HCT116 (cell line): ENCODE measurements around the gene TMEM217. TPM values are rescaled to one million over a fixed set of nuclear protein-coding genes. Genes with fewer than 3 reads are reported as not detected.

ENCODE experiments used
- ATAC-seq: fragments of 200-7000 bp; cut with Tn5 transposase; 2 replicates; pipeline ENCODE4 v1.9.1; 2020; ENCODE audit warnings: mild to moderate bottlenecking, moderate library complexity
- BruUV-seq: library from RNA; stranded (reverse); fragments of 400-500 nt; replicated peaks from 2 replicates; lab custom pipeline; 2021; lab: Mats Ljungman, UMichigan
- CTCF ChIA-PET: fragments of 300-600 bp; sonication (Branson Sonifier 250); formaldehyde crosslinking; loops from one replicate; lab custom pipeline; 2021; ENCODE audit warnings: antibody characterized with exemption; lab: Charles Lee
- POLR2A ChIA-PET: fragments of 300-600, 350-600 bp; sonication (Branson Sonifier 250); formaldehyde crosslinking; loops from one replicate; lab custom pipeline; 2021; ENCODE audit warnings: antibody characterized with exemption; lab: Charles Lee
- RAD21 ChIA-PET, 2 experiments: fragments of 300-600 bp; sonication (Branson Sonifier 250); formaldehyde crosslinking; loops; one replicate each; lab custom pipeline; 2023; ENCODE audit warnings: low total read pairs in 2 of 2; ENCODE audit not compliant: uncharacterized antibody in 2 of 2, unreplicated experiment in 2 of 2, low non-redundant PET in 1 of 2; lab: Charles Lee
- DNase-seq: peaks from one replicate; pipeline ENCODE4 v3.0.0-alpha.2; 2010; ENCODE audit warnings: low read depth, low spot score
- H2AFZ ChIP-seq: fragments of 200-600 bp; shearing (Covaris generic), sonication (generic); 2 replicates; pipeline ENCODE4 v1.6.1; 2017; ENCODE audit warnings: low read depth, mixed run types, mixed read lengths, antibody characterized with exemption, low read length; ENCODE audit not compliant: poor library complexity, severe bottlenecking
- H3K27ac ChIP-seq: 2 replicates; pipeline ENCODE4 v1.5.1; 2012; ENCODE audit warnings: low read depth, low read length
- H3K27me3 ChIP-seq: fragments of 200-600 bp; sonication (generic); 2 replicates; pipeline ENCODE4 v1.6.1; 2016; ENCODE audit warnings: mixed run types, low read length, mixed read lengths; ENCODE audit not compliant: insufficient read depth
- H3K36me3 ChIP-seq, 2 experiments: fragments of 200-500 bp in 1 of 2; fragments of 200-600 bp in 1 of 2; sonication (Bioruptor generic) in 1 of 2; sonication (generic) in 1 of 2; 2 replicates each; pipeline versions ENCODE4 v1.5.1 to v1.6.1; 2014 to 2016; ENCODE audit warnings: low read length in 2 of 2, inconsistent platforms in 1 of 2, mixed read lengths in 1 of 2, mixed run types in 1 of 2; ENCODE audit not compliant: insufficient read depth in 2 of 2, control insufficient read depth in 1 of 2
- H3K4me1 ChIP-seq, 2 experiments: fragments of 200-600 bp in 1 of 2; sonication (generic) in 1 of 2; 2 replicates each; pipeline versions ENCODE4 v1.5.1 to v1.6.1; 2012 to 2017; ENCODE audit warnings: low read length in 2 of 2, inconsistent platforms in 1 of 2, mild to moderate bottlenecking in 1 of 2, mixed read lengths in 1 of 2, mixed run types in 1 of 2, moderate library complexity in 1 of 2; ENCODE audit not compliant: insufficient read depth in 2 of 2, control insufficient read depth in 1 of 2
- H3K4me2 ChIP-seq: fragments of 200-600 bp; sonication (generic); 2 replicates; pipeline ENCODE4 v1.6.1; 2017; ENCODE audit warnings: mixed run types, low read length, mixed read lengths
- H3K4me3 ChIP-seq, 2 experiments: fragments of 200-600 bp in 1 of 2; sonication (generic) in 1 of 2; replicated peaks in 1 of 2; 2 replicates each; pipeline ENCODE4 v1.5.1; 2011 to 2016; ENCODE audit warnings: low read length in 2 of 2, control low read depth in 1 of 2, low read depth in 1 of 2, mild to moderate bottlenecking in 1 of 2, mixed read lengths in 1 of 2, mixed run types in 1 of 2
- H3K79me2 ChIP-seq: fragments of 200-600 bp; sonication (generic); 2 replicates; pipeline ENCODE4 v1.6.1; 2017; ENCODE audit warnings: mild to moderate bottlenecking, mixed run types, low read length, moderate library complexity, mixed read lengths; ENCODE audit not compliant: insufficient read depth
- H3K9ac ChIP-seq: fragments of 200-600 bp; sonication (generic); 2 replicates; pipeline ENCODE4 v1.6.1; 2016; ENCODE audit warnings: low read length, mixed read lengths
- H3K9me2 ChIP-seq: fragments of 200-600 bp; sonication (generic), shearing (Covaris generic); 2 replicates; pipeline ENCODE4 v1.6.1; 2017; ENCODE audit warnings: mixed run types, mild to moderate bottlenecking, moderate library complexity; ENCODE audit not compliant: insufficient read depth
- H3K9me3 ChIP-seq, 2 experiments: fragments of 200-500 bp in 1 of 2; fragments of 200-600 bp in 1 of 2; sonication (Bioruptor generic) in 1 of 2; sonication (generic) in 1 of 2; 2 replicates each; pipeline ENCODE4 v1.6.1; 2014 to 2017; ENCODE audit warnings: low read length in 2 of 2, mixed read lengths in 2 of 2, inconsistent platforms in 1 of 2, low read depth in 1 of 2, mild to moderate bottlenecking in 1 of 2, mixed run types in 1 of 2, moderate library complexity in 1 of 2; ENCODE audit not compliant: control insufficient read depth in 1 of 2, insufficient read depth in 1 of 2
- H4K20me1 ChIP-seq: fragments of 200-600 bp; sonication (generic), shearing (Covaris generic); 2 replicates; pipeline ENCODE4 v1.6.1; 2017; ENCODE audit warnings: mixed run types, mild to moderate bottlenecking, moderate library complexity; ENCODE audit not compliant: insufficient read depth
- CTCF ChIP-seq, 3 experiments: fragments of 200-600 bp in 1 of 3; sonication (generic) in 1 of 3; IDR thresholded peaks in 2 of 3; conservative IDR thresholded peaks in 1 of 3; 2 replicates each; pipeline ENCODE4 v1.5.1; 2012 to 2017; ENCODE audit warnings: low read depth in 2 of 3, low read length in 2 of 3, antibody characterized with exemption in 1 of 3, borderline replicate concordance in 1 of 3, control low read depth in 1 of 3, mild to moderate bottlenecking in 1 of 3, mixed read lengths in 1 of 3, mixed run types in 1 of 3, moderate library complexity in 1 of 3; ENCODE audit not compliant: insufficient read depth in 1 of 3
- EGR1 ChIP-seq: IDR thresholded peaks from 2 replicates; pipeline ENCODE4 v1.6.1; 2012; ENCODE audit warnings: low read depth
- EZH2phosphoT487 ChIP-seq: fragments of 200-600 bp; IDR thresholded peaks from 2 replicates; pipeline ENCODE4 v1.6.1; 2018; ENCODE audit warnings: antibody characterized with exemption, borderline replicate concordance
- FOSL1 ChIP-seq: IDR thresholded peaks from 2 replicates; pipeline ENCODE4 v1.6.1; 2012; ENCODE audit warnings: low read depth
- JUND ChIP-seq: IDR thresholded peaks from 2 replicates; pipeline ENCODE4 v1.6.1; 2012
- POLR2A ChIP-seq: IDR thresholded peaks from 2 replicates; pipeline ENCODE4 v1.7.0; 2011; ENCODE audit warnings: borderline replicate concordance; ENCODE audit not compliant: insufficient read depth, insufficient read length; ENCODE audit errors: extremely low read depth
- RAD21 ChIP-seq: IDR thresholded peaks from 2 replicates; pipeline ENCODE4 v1.6.1; 2012; ENCODE audit warnings: low read depth, mild to moderate bottlenecking
- SP1 ChIP-seq: IDR thresholded peaks from 2 replicates; pipeline ENCODE4 v1.6.1; 2012; ENCODE audit warnings: low read depth
- TCF7L2 ChIP-seq: IDR thresholded peaks from 2 replicates; pipeline ENCODE4 v1.7.0; 2011; ENCODE audit warnings: borderline replicate concordance, inconsistent platforms; ENCODE audit not compliant: insufficient read depth, insufficient read length; ENCODE audit errors: extremely low read depth
- ZNF274 ChIP-seq: fragments of 200-500 bp; sonication (Bioruptor generic); IDR thresholded peaks from 2 replicates; pipeline ENCODE4 v1.6.1; 2014; ENCODE audit warnings: mild to moderate bottlenecking, low read depth, low read length, inconsistent platforms
- intact Hi-C: fragments of 100-400 bp; cut with micrococcal nuclease; formaldehyde crosslinking; loops from 2 replicates; pipeline ENCODE4 v1.10.0; 2022
- total RNA-seq: library from RNA; stranded (reverse); gene quantifications from one replicate; pipeline ENCODE4 v1.2.1, GENCODE V29; 2021; ENCODE audit not compliant: unreplicated experiment
- TF ChIP-seq, protein P1 (sequence below): IDR thresholded peaks from 2 replicates; pipeline ENCODE4 v1.6.1; 2012

TMEM217 gene
- total RNA-seq, 1 experiment from 2014 or later = 0.98 TPM

DNA sequence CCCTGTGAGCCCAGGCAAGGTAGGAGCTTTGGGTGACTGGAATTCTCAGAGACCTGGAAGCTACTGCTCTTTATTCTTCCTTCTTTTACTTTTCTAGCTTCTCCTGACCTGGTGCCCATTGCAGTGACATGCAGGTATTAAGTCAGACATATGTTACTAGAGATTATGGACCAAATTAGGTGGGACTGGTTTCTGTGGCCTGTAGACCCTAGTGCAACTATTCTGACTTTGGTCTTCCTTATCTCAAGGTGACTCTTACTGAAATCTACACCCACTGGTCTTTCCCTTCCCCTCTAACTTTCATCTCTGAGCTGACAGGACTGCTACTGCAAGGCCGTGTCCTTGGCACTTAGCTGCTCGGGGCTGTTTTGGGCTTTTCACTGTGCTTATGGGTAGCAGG is 24.4 kb upstream of the TMEM217 start:
- Histone ChIP-seq H4K20me1 (no peaks in the 10 kb centered on the region), H3K9ac (no peak overlapping the region), H3K27ac (no peak overlapping the region), H3K79me2 (no peaks in the 10 kb centered on the region), H3K4me1 (no peaks in the 10 kb centered on the region), H3K36me3 (peaks cover 12 to 28% of the 10 kb centered on the region in 2 experiments), H3K4me3 (no peak overlapping the region), H3K9me3 (no peaks in the 10 kb centered on the region), H2AFZ (no peak overlapping the region), H3K4me2 (no peak overlapping the region), H3K27me3 (no peaks in the 10 kb centered on the region), H3K9me2 (no peaks in the 10 kb centered on the region)
- no peak for ATAC-seq
- TF ChIP-seq EZH2phosphoT487 (no peak), RAD21 (no peak), TCF7L2 (no peak), EGR1 (no peak), SP1 (no peak), JUND (no peak), FOSL1 (no peak)
- TF ChIP-seq, protein P1, sequence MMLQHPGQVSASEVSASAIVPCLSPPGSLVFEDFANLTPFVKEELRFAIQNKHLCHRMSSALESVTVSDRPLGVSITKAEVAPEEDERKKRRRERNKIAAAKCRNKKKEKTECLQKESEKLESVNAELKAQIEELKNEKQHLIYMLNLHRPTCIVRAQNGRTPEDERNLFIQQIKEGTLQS = no peak
- no peak for DNase-seq
- CTCF ChIA-PET = no interaction called here
- intact Hi-C loops = no loop called here
- POLR2A ChIA-PET = no interaction called here
- RAD21 ChIA-PET = no interaction called here
- BruUV-seq = no TSS peak

DNA sequence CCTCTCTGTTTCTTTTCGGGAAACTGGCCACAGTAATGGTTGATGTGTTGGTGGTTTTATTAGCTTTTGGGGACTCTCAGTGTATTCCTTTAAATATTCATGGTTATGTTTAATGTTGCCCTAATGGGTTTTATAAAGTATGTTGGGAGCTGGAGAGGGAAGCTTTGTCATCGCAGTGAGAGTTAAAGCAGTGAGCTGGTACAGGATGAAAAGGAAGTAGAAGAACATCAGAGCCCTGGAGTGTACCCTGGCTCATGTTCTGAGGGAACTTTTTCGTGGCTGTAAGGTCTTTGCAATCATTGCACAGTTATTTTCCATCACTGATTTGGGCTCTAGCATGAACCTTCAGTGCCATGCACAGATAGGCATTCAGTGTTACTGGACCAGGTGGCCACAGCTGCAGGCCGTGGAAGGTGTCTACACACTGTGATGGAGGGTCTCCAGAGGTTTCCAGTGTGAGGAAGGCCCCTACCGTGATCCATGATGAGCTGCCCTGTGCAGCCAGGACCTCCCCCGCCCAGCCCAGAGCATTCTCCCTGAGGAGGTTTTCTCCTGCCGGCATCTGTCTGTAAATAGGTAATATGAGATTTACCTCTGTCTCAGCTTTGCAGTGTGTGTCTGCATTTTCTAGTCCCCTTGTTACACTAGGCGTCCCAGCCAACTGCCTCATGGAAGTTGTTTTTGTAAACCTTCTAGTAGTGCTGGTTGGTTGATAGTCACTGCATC is 22.4 kb upstream of the TMEM217 start:
- H3K9me2 ChIP-seq = no peaks in the 10 kb centered on the region
- H3K9ac ChIP-seq = no peak overlapping the region
- no TSS peak for BruUV-seq
- no peak for DNase-seq
- peaks cover 12 to 20% of the 10 kb centered on the region in 2 experiments; a peak in 3 of 4 replicates for H3K36me3 ChIP-seq
- ChIA-PET CTCF (no interaction called here), RAD21 (no interaction called here), POLR2A (no interaction called here)
- H2AFZ ChIP-seq = no peak overlapping the region
- H3K9me3 ChIP-seq = no peaks in the 10 kb centered on the region
- H3K27ac ChIP-seq = no peak overlapping the region
- intact Hi-C loops = no loop called here
- H3K4me1 ChIP-seq = no peaks in the 10 kb centered on the region
- TF ChIP-seq EZH2phosphoT487 (no peak), JUND (no peak), POLR2A (no peak), ZNF274 (no peak), RAD21 (no peak), CTCF (IDR thresholded peaks at IDR 0.05 in 2 of 3, conservative IDR thresholded peaks at IDR 0.05 in 1 of 3; ENCODE audit: borderline replicate concordance in 1 of 3, insufficient read depth in 1 of 3, low read depth in 2 of 3, low read length in 2 of 3) (no peak)
- TF ChIP-seq, protein P1 = no peak
- H3K4me2 ChIP-seq = no peak overlapping the region
- no peak for ATAC-seq
- H3K79me2 ChIP-seq = peaks cover 11% of the 10 kb centered on the region; the same call in 1 of the 2 replicates
- H4K20me1 ChIP-seq = no peaks in the 10 kb centered on the region
- H3K27me3 ChIP-seq = no peaks in the 10 kb centered on the region
- no peak overlapping the region for H3K4me3 ChIP-seq
